Keratinocyte (primary cell): ENCODE measurements around the gene AARS2.

Source experiments
- EZH2 ChIP-seq: IDR thresholded peaks from one replicate; pipeline ENCODE4 v1.6.1; 2012; ENCODE audit warnings: inconsistent platforms, mild to moderate bottlenecking, low read length, moderate library complexity
- TF ChIP-seq, protein P1 (sequence below), 3 experiments: IDR thresholded peaks in 1 of 3; conservative IDR thresholded peaks in 1 of 3; optimal IDR thresholded peaks in 1 of 3; 2 replicates in 2 of 3; 3 replicates in 1 of 3; pipeline versions ENCODE3 to v1.5.1; 2011; ENCODE audit warnings: low read length in 3 of 3, mild to moderate bottlenecking in 3 of 3, moderate library complexity in 2 of 3, control low read depth in 1 of 3, inconsistent platforms in 1 of 3; ENCODE audit not compliant: insufficient read depth in 2 of 3; ENCODE audit errors: extremely low read depth in 1 of 3

DNA sequence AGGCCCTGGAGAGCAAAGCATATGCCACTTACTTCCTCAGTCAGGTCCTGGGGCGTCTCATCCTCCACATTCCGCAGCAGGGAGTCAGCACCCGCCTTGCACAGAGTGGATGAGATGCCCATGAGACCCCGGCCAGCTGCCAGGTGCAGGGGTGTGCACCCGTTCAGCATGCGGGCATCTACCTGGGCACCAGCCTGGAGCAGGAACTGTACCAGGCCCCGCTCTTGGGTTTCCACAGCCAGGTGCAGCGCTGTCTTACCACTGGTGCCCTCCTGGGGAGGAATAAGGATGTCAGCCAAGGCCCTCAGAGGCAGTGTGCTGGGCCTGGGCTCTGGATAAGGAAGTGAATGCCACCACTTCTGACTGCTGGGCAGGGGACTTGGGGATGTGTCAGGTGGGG is 53.1 kb downstream of the AARS2 start:
- TF ChIP-seq, protein P1, sequence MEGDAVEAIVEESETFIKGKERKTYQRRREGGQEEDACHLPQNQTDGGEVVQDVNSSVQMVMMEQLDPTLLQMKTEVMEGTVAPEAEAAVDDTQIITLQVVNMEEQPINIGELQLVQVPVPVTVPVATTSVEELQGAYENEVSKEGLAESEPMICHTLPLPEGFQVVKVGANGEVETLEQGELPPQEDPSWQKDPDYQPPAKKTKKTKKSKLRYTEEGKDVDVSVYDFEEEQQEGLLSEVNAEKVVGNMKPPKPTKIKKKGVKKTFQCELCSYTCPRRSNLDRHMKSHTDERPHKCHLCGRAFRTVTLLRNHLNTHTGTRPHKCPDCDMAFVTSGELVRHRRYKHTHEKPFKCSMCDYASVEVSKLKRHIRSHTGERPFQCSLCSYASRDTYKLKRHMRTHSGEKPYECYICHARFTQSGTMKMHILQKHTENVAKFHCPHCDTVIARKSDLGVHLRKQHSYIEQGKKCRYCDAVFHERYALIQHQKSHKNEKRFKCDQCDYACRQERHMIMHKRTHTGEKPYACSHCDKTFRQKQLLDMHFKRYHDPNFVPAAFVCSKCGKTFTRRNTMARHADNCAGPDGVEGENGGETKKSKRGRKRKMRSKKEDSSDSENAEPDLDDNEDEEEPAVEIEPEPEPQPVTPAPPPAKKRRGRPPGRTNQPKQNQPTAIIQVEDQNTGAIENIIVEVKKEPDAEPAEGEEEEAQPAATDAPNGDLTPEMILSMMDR (optimal IDR thresholded peaks at IDR 0.05 in 1 of 3, IDR thresholded peaks at IDR 0.05 in 1 of 3, conservative IDR thresholded peaks at IDR 0.05 in 1 of 3; ENCODE audit: extremely low read depth in 1 of 3, insufficient read depth in 2 of 3, low read length in 3 of 3), result no peak
- TF ChIP-seq EZH2, result no peak
